CD4-positive, alpha-beta T cell treated with Interleukin-4 for 1 hour (primary cell): Measurements from ENCODE around the gene NDUFB7.
A peak's percentile ranks its signal among the peaks of the same experiment; 100 is the strongest.
"Not testable (repeated sequence)": the region's sequence is repeated elsewhere in the genome, so short reads cannot be mapped to it uniquely, and the experiment has no call there.

Experiments used
- DNase-seq, 2 donors: peaks; one replicate each; pipeline ENCODE4 v3.0.0-alpha.2; 2020 to 2022

NDUFB7 gene

DNA sequence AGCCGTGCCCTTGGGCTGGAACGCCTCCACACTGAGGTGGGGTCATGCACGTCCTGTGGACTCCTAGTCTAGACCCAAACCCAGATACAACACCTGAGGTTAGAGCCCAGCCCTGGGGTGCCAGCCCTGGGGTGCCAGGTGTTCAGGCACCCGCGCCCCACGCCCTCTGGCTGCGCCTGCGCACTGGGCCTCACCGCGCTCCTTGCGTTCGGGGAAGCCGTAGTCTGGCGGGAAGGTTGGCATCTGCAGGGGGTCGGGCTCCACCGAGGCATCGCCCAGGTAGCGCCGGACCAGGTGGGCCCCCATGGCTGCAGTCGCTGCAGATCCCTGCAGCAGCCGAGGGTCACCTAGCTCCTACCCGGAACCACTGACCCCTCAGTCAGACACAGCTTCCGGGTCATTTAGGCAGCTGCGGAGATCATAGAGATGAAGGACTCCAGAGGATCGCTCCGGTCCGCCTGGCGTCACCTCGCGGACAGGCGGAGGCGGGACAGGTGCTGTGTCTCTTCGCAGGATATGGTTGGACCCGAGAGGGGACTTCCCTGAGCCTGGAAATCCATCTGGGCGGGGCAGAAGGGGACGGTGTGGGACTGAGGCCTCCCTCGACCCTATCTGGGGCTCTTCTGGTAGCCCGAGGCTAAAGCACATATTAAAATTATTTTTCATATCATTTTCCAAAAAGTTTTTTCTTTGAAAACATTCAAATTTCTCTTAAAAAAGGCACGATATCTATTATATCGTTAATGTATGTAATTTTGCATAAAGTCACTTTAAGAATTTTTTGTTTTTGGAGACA is at the start of gene NDUFB7:
TSS of gene NDUFB7 (minus strand) at position 372 of the 796 bp plus-strand sequence. CDS start at position 306, 66 bp downstream.
- peak; percentile 93 to 94 for DNase-seq

DNA sequence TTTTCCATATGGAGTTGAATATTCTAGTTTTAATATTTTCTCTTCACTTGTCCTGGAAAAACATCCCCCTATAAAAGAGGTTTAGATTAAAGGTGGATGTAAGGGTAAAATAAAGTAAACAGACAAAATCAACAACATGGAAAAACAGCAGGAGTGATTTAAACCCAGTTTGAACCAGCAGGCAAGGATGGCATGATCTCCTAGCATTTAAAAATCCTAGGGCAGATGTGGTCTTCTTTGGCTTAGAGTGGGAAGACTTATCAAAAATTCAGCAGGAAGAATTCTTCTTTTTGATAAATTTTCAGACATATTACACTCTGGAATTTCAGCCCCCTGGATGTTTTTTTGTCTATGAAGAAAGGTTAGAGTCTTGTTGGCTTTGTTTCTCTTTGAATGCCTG is 47.5 kb upstream of the NDUFB7 start:
- DNase-seq, result no peak

DNA sequence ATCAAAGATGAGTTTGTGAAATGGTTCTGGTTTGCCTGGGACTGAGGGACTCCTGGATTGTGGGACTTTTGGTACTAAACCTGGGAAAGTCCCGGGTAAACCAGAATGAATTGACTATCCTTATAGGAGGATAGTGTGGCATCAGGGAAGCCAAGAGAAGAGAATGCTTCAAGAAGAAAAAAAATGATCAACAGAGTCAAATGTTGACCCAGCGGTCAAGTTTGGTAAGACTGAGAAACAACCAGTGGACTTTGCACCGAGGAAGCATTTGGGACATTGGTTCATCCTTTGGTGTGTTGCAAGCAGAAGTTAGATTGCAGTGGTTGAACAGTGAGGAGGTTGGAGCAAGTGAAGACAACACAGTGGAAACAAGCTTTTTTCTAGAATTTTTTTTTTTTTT is 44.5 kb upstream of the NDUFB7 start:
- DNase-seq, result no peak

DNA sequence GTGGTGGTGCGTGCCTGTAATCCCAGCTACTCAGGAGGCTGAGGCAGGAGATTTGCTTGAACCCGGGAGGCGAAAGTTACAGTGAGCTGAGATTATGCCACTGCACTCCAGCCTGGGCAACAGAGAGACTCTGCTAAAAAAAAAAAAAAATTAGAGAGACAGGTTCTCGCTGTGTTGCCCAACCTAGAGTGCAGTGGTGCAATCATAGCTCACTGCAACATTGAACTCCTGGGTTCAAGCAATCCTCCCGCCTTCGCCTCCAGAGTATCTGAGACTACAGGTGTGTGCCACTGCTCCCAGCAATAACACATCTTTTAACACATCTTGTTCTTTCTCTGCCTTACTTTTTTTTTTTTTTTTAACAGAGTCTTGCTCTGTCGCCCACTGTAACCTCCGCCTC is 43.8 kb upstream of the NDUFB7 start:
- no peak for DNase-seq

DNA sequence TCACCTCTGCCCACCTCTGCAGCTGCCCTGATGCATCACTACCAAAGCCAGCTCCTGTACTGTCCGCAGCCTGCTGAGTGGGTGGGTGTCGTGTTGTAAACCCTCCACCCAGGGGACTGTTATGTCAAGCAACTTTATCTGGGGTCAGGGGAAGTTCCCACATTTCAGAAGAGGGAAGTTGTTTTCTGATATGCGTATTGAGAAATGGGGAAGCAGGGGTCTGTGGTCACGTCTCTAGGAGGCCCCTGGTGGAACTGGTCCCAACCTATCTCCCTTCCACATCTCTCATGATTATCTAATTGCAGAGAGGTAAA is 42.2 kb upstream of the NDUFB7 start:
- DNase-seq, result peak; percentile 20 to 65

DNA sequence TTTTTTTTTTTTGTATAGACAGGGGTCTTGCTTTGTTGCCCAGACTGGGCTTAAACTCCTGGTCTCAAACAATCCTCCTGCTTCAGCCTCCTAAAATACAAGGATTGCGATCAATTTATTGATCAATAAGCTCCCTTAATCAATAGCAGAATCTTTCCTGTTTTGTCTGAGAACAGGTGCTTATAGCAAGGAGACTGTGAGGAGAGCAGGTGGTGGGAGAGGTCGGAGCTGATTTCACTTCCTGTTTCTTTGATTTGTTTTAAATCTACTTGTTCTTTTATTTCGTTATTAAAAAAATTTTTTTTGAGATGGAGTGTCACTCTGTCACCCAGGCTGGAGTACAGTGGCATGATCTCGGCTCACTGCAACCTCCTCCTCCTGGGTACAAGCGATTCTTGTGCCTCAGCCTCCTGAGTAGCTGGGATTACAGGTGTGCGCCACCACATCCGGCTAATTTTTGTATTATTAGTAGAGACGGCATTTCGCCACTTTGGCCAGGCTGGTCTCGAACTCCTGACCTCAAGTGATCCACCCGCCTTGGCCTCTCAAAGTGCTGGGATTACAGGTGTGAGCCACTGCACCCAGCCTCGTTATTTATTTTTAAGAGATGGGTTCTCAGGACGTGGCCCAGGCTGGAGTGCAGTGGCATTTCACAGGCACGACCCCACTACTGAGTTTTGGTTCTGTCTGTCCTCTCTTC is 41.7 kb upstream of the NDUFB7 start:
- peak in 1 of 2 donors; percentile 38 for DNase-seq

DNA sequence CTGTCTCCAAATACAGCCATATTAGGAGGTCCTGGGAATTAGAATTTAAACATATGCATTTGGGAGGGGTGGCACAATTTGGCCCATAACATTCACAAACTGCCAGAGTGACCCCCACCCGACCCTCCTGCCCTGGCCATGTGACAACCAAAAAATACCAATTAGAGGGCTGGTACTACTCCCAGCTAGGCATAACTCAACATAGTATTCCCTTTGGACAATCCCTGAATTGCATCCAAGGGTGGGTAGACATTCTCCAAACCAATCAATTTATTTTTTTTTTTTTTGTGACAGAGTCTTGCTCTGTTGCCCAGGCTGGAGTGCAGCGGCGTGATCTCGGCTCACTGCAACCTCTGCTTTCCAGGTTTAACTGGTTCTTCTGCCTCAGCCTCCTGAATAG is 40.8 kb upstream of the NDUFB7 start:
- no peak for DNase-seq

DNA sequence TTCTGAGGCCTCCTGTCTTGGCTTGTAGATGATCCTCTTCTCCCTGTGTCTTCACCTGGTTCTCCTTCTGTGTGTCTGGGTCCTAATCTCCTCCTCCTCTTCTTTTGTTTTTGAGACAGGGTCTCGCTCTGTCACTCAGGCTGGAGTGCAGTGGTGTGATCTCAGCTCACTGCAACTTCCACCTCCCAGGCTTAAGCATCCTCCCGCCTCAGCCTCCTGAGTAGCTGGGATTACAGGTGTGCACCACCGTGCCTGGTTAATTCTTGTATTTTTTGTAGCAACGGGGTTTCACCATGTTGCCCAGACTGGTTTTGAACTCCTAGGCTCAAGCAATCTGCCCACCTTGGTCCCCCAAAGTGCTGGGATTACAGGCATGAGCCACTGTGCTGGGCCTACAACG is 40.4 kb upstream of the NDUFB7 start:
- DNase-seq, result not testable (repeated sequence)

DNA sequence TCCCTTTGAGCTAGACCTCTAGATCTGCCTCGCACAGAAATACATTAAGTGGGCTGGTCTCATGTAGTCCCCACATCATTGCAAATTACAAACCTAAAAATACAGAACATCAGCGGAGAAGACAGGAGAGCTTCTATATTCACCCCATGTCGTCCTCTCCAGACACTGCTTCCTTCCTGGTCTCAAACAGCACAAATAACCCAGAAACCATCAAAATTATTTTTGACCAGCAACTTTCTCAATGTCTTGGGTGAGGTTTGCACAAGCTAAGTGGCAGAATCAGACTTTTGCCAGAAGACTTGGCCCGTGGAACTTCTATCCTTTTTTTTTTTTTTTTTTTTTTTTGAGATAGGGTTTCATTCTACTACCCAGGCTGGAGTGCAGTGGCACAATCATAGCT is 39.2 kb upstream of the NDUFB7 start:
- no peak for DNase-seq

DNA sequence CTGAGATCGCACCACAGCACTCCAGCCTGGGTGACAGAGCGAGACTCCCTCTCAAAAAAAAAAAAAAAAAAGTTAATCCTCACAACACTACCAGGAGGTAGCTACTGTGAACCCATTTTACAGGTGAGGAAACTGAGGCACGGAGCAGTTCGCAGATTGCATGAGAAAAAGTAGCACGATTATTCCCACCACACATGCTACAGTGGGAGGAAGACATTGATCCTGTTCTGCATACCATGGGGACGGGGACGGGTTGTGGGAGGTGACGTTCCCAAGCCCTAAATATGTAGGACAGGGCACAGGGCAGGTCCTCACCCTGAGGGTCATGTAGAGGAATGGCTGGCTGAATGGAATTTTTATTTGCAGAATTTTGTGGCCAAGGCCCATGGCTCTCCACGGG is 34.8 kb upstream of the NDUFB7 start:
- DNase-seq, result no peak

DNA sequence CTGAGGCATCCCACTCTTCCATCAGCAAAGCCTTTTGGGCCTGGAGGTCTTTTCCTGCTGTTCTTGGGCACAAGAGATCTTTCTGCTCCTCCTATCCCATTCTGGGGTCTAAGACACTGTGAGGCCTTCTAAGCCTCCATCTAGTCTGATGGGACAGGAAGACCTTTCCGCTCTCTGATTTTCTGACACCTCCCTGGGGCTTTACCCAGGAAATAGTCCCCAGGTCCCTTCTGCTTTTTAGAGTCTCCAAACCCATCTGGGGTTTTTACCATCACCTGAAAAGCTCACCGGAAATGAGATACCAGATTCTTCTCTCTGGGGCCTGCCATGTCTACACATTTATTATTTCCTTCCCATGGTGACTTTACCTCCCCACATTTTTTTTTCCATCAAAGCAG is 32.1 kb upstream of the NDUFB7 start:
- peak in 1 of 2 donors; percentile 56 for DNase-seq

DNA sequence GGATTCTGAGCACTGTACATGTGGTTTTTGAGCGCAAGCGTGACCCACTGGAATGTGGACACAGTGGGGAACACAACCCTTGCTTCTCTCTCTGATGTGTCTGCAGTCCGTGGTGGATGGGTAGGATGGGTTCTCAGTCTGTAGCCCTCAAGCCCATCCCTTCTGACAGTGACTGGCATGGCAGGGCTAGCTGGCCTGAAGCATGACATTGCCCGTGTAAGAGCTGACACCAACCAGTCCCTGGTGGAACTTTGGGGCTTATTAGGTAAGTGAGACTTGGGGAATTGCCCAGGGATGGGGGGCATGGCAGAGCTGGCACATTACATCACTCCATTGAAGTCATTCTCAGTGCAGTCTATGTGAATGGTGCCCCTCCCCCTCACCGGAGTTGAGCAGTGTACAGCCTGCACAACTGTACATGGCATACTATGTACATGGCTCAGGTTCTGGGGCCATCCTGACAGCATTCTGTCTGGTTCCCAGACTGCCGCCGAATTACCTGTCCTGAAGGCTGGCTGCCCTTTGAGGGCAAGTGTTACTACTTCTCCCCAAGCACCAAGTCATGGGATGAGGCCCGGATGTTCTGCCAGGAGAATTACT is 27.8 kb upstream of the NDUFB7 start:
- DNase-seq, result no peak

DNA sequence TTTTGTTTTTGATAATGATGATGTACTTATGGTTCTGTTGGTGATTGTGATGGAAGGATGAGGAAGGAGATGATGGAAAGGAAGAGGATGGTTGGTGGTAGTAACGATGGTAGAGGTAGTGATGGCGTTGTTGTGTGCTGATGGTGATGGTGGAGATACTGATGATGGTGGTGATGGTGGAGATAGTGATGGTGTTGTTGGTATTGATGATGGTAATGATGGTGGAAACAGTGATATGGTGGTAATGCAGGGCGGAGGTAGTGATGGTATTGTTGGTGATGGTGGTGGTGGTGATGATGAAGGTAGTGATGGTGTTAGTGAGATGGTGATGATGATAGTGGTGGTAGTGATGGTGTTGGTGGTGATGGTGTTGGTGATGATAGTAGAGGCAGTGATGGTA is 23.7 kb upstream of the NDUFB7 start:
- no peak for DNase-seq

DNA sequence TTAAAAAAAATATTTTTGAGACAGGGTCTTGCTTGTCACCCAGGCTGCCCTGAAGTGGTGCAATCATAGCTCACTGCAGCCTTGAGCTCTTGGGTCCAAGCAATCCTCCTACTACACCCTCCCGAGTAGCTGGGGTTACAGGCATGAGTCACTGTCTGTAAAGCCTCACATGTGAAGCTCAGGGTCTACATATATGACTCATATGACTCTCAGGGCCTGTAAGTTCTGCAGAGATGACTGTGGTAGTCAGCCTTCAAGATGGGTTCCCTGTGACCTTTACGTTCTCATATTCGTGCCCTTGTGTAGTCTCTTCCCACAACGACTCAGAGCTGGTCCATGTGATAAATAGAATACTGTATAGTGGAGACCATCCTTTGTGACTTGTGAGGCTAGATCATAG is 17.6 kb upstream of the NDUFB7 start:
- not testable (repeated sequence) for DNase-seq

DNA sequence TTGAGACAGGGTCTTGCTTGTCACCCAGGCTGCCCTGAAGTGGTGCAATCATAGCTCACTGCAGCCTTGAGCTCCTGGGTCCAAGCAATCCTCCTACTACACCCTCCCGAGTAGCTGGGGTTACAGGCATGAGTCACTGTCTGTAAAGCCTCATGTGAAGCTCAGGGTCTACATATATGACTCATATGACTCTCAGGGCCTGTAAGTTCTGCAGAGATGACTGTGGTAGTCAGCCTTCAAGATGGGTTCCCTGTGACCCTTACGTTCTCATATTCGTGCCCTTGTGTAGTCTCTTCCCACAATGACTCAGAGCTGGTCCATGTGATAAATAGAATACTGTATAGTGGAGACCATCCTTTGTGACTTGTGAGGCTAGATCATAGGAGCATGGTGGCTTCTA is 13.3 kb upstream of the NDUFB7 start:
- peak in 1 of 2 donors; percentile 50 for DNase-seq

DNA sequence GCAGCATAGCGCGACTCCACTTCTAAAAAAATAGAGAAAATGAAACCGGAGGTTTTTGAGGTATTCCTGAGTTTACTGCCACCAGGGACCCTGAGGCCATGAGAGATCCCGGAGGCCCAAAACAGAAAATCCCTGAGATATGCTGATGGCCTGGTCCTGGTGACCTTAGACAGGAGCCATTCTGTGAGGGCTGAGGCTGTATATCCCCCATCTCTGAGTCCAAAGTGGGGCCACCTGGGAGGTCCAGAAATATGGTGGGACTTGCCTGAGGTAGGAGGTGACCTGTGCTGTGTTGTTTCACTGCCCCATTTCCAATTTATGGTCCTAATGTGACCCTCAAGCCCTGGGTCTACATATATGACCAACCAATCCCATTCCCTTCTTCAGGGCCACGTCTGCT is 12.5 kb upstream of the NDUFB7 start:
- DNase-seq, result not testable (repeated sequence)

DNA sequence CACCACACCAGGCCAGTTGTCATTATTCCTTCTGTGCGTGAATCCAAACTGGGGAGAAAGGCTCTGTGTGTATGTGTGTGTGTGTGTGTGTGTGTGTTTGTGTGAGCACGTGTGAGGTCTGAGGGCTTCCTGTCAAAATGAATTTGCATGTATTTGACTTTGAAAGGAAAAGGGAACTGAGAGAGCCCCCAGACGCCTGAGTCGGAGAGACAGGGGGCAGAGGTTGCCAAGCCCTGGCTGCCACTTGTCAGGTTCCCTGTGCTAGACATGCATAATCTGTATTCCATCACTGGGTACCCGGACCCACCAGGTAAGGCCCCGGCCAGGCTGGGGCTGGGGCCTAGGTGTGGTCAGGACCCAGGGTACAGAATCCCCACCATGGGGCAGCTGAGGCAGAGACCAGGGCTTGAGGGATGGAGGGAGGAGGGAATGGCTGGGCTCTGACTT is 11.1 kb upstream of the NDUFB7 start, which contains the start of gene CLEC17A:
TSS of gene CLEC17A (plus strand) at position 191 of the 447 bp plus-strand sequence. CDS start at position 268, 77 bp downstream.
- peak in 1 of 2 donors; percentile 76 for DNase-seq

DNA sequence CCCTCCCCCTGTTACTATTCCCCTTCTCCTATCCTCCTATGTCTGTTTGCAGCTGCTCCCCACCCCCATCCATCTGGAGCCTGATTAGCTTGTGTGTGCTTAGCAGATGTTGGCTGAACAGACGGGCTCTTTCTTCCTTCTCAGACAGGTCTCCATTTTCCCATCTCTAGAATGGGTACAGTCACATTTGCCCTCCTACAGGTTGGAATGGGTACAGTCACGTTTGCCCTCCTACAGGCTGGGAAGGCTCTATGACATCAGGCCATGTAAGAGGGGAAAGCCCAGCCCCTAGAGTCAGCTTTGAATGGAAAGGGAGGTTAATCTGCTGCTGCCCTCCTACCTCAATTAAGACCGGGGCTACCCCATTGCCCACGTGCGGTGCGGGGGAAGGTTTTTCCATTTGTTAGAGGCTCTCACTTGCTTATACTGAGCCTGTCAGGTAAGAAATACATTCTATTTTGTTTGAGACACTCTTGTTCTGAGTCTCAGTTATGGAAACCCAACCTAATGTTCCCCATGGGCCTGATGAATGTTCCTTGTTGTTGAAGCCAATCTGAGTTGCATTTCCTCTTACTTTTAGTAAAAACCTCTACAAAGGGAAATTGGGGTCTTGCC is 8.9 kb upstream of the NDUFB7 start:
- DNase-seq, result no peak

DNA sequence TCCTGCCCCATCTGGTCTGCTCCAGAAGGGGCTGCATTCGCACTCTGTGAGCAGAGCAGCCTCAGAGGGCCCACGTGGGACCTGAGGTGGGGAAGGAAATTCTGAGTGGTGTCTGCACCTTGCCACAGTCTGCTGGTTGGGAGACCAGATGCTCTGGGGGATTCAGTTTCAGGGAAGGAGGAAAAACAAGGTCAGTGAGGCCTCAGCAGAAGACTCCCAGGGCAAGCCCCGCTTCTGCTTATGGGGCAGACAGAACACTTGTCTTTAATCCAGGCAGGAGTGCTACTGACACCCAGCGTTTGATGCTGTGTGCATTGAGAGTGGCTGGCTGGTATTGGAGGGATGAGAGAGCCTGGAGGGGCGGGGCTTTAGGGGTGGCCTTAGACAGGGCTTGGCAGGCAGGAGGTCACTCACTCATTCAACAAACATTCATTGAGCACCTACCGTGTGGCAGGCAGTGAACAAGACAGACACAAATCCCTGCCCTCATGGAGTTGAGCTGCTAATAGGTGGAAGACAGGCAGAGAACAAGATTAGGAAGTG is 6.1 kb upstream of the NDUFB7 start:
- DNase-seq, result peak in 1 of 2 donors; percentile 15

DNA sequence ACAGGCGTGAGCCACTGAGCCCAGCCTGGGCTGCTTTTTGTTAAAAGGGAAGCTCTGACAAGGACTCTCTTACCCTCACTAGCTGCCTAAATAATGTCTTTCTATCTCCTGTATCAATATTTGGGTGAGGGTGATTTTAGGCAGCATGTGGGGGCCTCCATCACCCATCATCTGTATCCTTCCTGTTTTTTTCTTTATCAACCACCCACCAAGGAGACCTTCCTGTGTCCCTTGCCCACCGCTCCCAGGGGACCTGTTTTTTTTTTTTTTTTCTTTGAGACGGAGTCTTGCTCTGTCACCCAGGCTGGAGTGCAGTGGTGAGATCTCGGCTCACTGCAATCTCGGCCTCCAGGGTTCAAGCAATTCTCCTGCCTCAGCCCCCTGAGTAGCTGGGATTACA is 5.4 kb upstream of the NDUFB7 start:
- DNase-seq, result no peak

DNA sequence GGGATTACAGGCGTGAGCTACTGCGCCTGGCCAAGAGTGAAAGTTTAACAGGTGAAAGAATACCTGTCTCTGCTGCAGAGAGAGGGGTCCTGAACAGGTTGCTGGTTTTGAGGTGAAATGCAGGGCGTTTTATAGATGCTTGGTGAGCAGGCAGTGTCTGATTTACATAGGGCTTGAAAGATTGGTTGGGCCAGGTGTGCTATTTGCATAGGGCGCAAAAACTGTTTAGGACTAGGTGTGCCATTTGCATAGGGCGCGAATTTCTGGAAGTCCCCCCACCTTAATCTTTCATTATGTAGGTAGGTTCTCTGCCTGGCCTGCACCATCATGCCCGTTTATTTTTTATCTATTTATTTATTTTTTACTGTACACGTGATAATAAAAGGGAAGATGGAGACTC is 4.5 kb upstream of the NDUFB7 start:
- no peak for DNase-seq

DNA sequence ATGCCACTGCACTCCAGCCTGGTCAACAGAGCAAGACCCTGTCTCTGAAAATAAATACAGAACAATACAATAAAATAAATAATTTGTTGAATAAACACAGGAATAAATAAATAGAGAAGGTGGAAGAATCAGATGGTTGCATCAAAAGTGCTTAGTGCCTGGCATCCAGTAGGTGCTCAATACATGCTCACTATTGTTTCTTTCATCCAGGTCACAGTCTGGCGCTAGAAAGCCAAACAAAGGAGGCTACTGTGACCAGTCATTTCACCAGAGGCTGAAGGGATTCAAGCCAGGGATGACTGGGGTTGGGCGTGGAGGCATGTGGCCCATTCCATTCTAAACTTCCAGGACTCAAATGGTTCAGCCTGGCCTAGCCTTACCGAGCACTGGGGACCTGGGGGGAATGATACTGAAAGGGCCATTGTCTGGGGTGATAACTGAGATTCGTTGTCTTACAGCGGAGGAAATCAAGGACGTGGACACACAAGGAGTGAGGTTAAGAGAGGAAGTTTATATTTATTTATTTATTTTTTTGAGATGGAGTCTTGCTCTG is 3.6 kb upstream of the NDUFB7 start:
- no peak for DNase-seq
